Panc1 (cell line): ENCODE data around the gene KRTAP12-3. TPM values are rescaled to one million over a fixed set of nuclear protein-coding genes. Genes with fewer than 3 reads are reported as not detected.

ENCODE experiments used
- ATAC-seq: fragments of 200-7000 bp; cut with Tn5 transposase; 2 replicates; pipeline ENCODE4 v1.9.1; 2020; ENCODE audit warnings: mild to moderate bottlenecking, moderate library complexity
- BruUV-seq: library from RNA; stranded (reverse); fragments of 400-500 nt; replicated peaks from 2 replicates; lab custom pipeline; 2021; lab: Mats Ljungman, UMichigan
- CTCF ChIA-PET: fragments of 300-600 bp; sonication (Branson Sonifier 250); formaldehyde crosslinking; loops from one replicate; lab custom pipeline; 2022; ENCODE audit warnings: antibody characterized with exemption; lab: Charles Lee
- POLR2A ChIA-PET: fragments of 300-600 bp; sonication (Branson Sonifier 250); formaldehyde crosslinking; loops from one replicate; lab custom pipeline; 2022; ENCODE audit warnings: antibody characterized with exemption; lab: Charles Lee
- DNase-seq: peaks from one replicate; pipeline ENCODE4 v3.0.0-alpha.2; 2010; ENCODE audit warnings: low read depth, low spot score
- H3K27ac ChIP-seq: 2 replicates; pipeline ENCODE4 v1.5.1; 2011; ENCODE audit warnings: mild to moderate bottlenecking, low read length, inconsistent platforms
- H3K27me3 ChIP-seq: fragments of 200-500 bp; sonication (Bioruptor generic); 2 replicates; pipeline ENCODE4 v1.6.0; 2014; ENCODE audit warnings: low read length, inconsistent platforms; ENCODE audit not compliant: control insufficient read depth, insufficient read depth
- H3K36me3 ChIP-seq: fragments of 200-500 bp; sonication (Bioruptor generic); 2 replicates; pipeline ENCODE4 v1.5.1; 2014; ENCODE audit warnings: inconsistent platforms, mild to moderate bottlenecking, low read length, moderate library complexity; ENCODE audit not compliant: control insufficient read depth, insufficient read depth
- H3K4me1 ChIP-seq: 2 replicates; pipeline ENCODE4 v1.5.1; 2011; ENCODE audit warnings: inconsistent platforms, mild to moderate bottlenecking, low read length, moderate library complexity; ENCODE audit not compliant: control insufficient read depth, insufficient read depth
- H3K4me3 ChIP-seq, 2 experiments: 2 replicates each; pipeline ENCODE4 v1.5.1; 2011 to 2012; ENCODE audit warnings: low read depth in 2 of 2, low read length in 2 of 2, mild to moderate bottlenecking in 2 of 2, inconsistent platforms in 1 of 2, moderate library complexity in 1 of 2
- H3K9me3 ChIP-seq: fragments of 200-500 bp; sonication (Bioruptor generic); 2 replicates; pipeline ENCODE4 v1.5.1; 2014; ENCODE audit warnings: low read depth, mild to moderate bottlenecking, inconsistent platforms, low read length, moderate library complexity; ENCODE audit not compliant: control insufficient read depth, insufficient read depth
- CTCF ChIP-seq: fragments of 450-650 bp; IDR thresholded peaks from 2 replicates; pipeline ENCODE4 v1.5.1; 2017; ENCODE audit warnings: mild to moderate bottlenecking
- POLR2AphosphoS5 ChIP-seq: IDR thresholded peaks from 2 replicates; pipeline ENCODE4 v1.6.1; 2012; ENCODE audit warnings: mild to moderate bottlenecking, low read depth, low read length, moderate library complexity
- SIN3A ChIP-seq: IDR thresholded peaks from 2 replicates; pipeline ENCODE4 v1.6.1; 2012; ENCODE audit warnings: low read depth, mild to moderate bottlenecking, low read length, moderate library complexity, borderline replicate concordance; ENCODE audit not compliant: insufficient read depth
- TCF7L2 ChIP-seq: IDR thresholded peaks from 2 replicates; pipeline ENCODE4 v1.6.1; 2011; ENCODE audit warnings: mild to moderate bottlenecking, low read depth, low read length, inconsistent platforms
- in situ Hi-C: cut with HindIII; loops from 2 replicates; pipeline ENCODE4 v1.10.0; 2016; ENCODE audit warnings: low sequenced_read_pairs, low pct_unique_long_range_greater_than_20kb
- intact Hi-C: fragments of 100-400 bp; cut with micrococcal nuclease; formaldehyde crosslinking; loops from one replicate; pipeline ENCODE4 v1.10.0; 2022; ENCODE audit not compliant: unreplicated experiment
- total RNA-seq: library from RNA; stranded (reverse); gene quantifications from one replicate; pipeline ENCODE4 v1.2.1, GENCODE V29; 2021; ENCODE audit not compliant: unreplicated experiment
- TF ChIP-seq, protein P1 (sequence below), 2 experiments: IDR thresholded peaks; 2 replicates each; pipeline ENCODE4 v1.6.1; 2011 to 2012; ENCODE audit warnings: low read depth in 2 of 2, control low read depth in 1 of 2, low read length in 1 of 2, mild to moderate bottlenecking in 1 of 2, moderate library complexity in 1 of 2; ENCODE audit not compliant: insufficient read depth in 1 of 2

KRTAP12-3 gene
- total RNA-seq, 1 experiment from 2014 or later, result not detected

DNA sequence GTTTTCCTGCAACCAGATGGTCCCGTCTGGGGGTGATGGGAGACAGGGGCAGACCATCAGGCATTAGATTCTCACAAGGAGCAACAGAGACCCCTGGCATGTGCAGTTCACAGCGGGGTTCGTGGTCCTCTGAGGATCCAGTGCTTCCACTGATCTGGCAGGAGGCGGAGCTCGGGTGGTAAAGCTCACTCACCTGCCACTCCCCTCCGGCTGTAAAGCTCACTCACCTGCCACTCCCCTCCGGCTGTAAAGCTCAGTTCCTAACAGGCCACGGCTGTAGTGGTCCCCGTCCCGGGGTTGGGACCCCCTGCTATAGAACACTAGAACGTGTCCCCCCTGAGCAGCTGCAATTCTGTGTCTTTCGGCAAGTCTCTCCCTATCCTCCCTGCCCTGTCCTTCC is 43.8 kb downstream of the KRTAP12-3 start:
- in situ Hi-C loops (no loop called here), intact Hi-C loops (no loop called here)
- H3K4me3 ChIP-seq, result no peak overlapping the region
- no peaks in the 10 kb centered on the region for H3K4me1 ChIP-seq
- POLR2A ChIA-PET, result no interaction called here
- TF ChIP-seq, protein P1, sequence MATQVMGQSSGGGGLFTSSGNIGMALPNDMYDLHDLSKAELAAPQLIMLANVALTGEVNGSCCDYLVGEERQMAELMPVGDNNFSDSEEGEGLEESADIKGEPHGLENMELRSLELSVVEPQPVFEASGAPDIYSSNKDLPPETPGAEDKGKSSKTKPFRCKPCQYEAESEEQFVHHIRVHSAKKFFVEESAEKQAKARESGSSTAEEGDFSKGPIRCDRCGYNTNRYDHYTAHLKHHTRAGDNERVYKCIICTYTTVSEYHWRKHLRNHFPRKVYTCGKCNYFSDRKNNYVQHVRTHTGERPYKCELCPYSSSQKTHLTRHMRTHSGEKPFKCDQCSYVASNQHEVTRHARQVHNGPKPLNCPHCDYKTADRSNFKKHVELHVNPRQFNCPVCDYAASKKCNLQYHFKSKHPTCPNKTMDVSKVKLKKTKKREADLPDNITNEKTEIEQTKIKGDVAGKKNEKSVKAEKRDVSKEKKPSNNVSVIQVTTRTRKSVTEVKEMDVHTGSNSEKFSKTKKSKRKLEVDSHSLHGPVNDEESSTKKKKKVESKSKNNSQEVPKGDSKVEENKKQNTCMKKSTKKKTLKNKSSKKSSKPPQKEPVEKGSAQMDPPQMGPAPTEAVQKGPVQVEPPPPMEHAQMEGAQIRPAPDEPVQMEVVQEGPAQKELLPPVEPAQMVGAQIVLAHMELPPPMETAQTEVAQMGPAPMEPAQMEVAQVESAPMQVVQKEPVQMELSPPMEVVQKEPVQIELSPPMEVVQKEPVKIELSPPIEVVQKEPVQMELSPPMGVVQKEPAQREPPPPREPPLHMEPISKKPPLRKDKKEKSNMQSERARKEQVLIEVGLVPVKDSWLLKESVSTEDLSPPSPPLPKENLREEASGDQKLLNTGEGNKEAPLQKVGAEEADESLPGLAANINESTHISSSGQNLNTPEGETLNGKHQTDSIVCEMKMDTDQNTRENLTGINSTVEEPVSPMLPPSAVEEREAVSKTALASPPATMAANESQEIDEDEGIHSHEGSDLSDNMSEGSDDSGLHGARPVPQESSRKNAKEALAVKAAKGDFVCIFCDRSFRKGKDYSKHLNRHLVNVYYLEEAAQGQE (IDR thresholded peaks at IDR 0.05; ENCODE audit: insufficient read depth in 1 of 2, low read depth in 2 of 2, low read length in 1 of 2), result no peak
- TF ChIP-seq POLR2AphosphoS5 (no peak), TCF7L2 (no peak), SIN3A (no peak), CTCF (no peak)
- no TSS peak for BruUV-seq
- H3K9me3 ChIP-seq, result no peaks in the 10 kb centered on the region
- no peak for ATAC-seq
- no peak for DNase-seq
- no peak overlapping the region for H3K27ac ChIP-seq
- CTCF ChIA-PET, result no interaction called here
- H3K27me3 ChIP-seq, result no peaks in the 10 kb centered on the region
- H3K36me3 ChIP-seq, result no peaks in the 10 kb centered on the region

DNA sequence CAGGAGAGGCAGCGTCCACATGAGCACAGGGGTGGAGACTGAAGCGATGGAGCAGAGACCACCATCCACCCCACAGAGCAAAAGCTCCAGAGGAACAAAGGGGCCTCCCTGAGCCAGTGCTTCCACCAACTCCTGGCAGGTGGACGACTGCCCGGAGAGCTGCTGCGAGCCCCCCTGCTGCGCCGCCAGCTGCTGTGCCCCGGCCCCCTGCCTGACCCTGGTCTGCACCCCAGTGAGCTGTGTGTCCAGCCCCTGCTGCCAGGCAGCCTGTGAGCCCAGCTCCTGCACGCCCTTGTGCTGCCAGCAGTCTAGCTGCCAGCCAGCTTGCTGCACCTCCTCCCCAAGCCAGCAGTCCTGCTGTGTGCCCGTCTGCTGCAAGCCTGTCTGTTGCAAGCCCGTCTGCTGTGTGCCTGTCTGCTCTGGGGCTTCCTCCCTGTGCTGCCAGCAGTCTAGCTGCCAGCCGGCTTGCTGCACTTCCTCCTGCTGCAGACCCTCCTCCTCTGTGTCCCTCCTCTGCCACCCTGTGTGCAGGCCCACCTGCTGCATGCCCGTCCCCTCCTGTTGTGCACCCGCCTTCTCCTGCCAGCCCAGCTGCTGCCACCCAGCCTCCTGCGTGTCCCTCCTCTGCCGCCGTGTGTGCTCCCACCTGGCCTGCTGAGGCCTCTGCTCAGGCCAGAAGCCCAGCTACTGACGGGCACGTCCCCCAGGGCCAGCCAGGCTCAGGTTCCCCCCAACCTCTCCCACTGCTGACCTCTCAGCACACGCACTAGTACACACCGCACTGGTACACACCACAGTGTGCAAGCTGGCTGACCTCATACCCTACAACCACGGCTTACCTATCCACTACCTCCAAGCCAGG is 44.6 kb downstream of the KRTAP12-3 start:
- CTCF ChIA-PET, result no interaction called here
- POLR2A ChIA-PET, result no interaction called here
- ATAC-seq (no peak), DNase-seq (no peak)
- Histone ChIP-seq H3K4me3 (no peak overlapping the region), H3K9me3 (no peaks in the 10 kb centered on the region), H3K4me1 (no peaks in the 10 kb centered on the region), H3K27ac (no peak overlapping the region), H3K27me3 (no peaks in the 10 kb centered on the region), H3K36me3 (no peaks in the 10 kb centered on the region)
- in situ Hi-C loops (no loop called here), intact Hi-C loops (no loop called here)
- TF ChIP-seq POLR2AphosphoS5 (no peak), CTCF (no peak), TCF7L2 (no peak), SIN3A (no peak)
- TF ChIP-seq, protein P1 (IDR thresholded peaks at IDR 0.05; ENCODE audit: insufficient read depth in 1 of 2, low read depth in 2 of 2, low read length in 1 of 2), result no peak
- no TSS peak for BruUV-seq
